ENCODE measurements around the gene DIS3L. TPM values are rescaled to one million over a fixed set of nuclear protein-coding genes. Genes with fewer than 3 reads are reported as not detected.

DIS3L gene
- total RNA-seq, 1 experiment from 2014 or later = 31.1 TPM

GRCh38 chr15:66284271-66284670 is 9.1 kb upstream of the DIS3L start:
- H3K9me3 ChIP-seq (ENCODE audit: control insufficient read depth, insufficient read depth, low read depth, low read length) = no peaks in the 10 kb centered on the region
- POLR2A ChIA-PET = interaction anchor here (0.6 kb wide), 1 partner anchor 199 kb away, joined by 4 read pairs; no protein-coding TSS in a partner anchor
- TF ChIP-seq REST (IDR thresholded peaks at IDR 0.05; ENCODE audit: insufficient read depth in 1 of 2, low read depth in 2 of 2, low read length in 1 of 2) = no peak
- no peak for TF ChIP-seq POLR2AphosphoS5 (IDR thresholded peaks at IDR 0.05; ENCODE audit: low read depth, low read length)
- TF ChIP-seq SIN3A (IDR thresholded peaks at IDR 0.05; ENCODE audit: borderline replicate concordance, insufficient read depth, low read depth, low read length) = no peak
- TF ChIP-seq TCF7L2 (IDR thresholded peaks at IDR 0.05; ENCODE audit: low read depth, low read length) = no peak
- no peak for TF ChIP-seq CTCF (IDR thresholded peaks at IDR 0.05)
- CTCF ChIA-PET = no interaction called here
- H3K4me1 ChIP-seq (ENCODE audit: control insufficient read depth, insufficient read depth, low read length) = no peaks in the 10 kb centered on the region
- H3K27ac ChIP-seq (ENCODE audit: low read length) = no peak overlapping the region
- no peaks in the 10 kb centered on the region for H3K36me3 ChIP-seq (ENCODE audit: control insufficient read depth, insufficient read depth, low read length)
- in situ Hi-C loops (cut with HindIII; ENCODE audit: low pct_unique_long_range_greater_than_20kb, low sequenced_read_pairs) = no loop called here
- H3K4me3 ChIP-seq (ENCODE audit: low read depth in 2 of 2, low read length in 2 of 2) = no peak overlapping the region
- ATAC-seq (no peak), DNase-seq (ENCODE audit: low read depth, low spot score) (no peak)
- BruUV-seq (replicated peaks) = no TSS peak
- intact Hi-C loops (cut with micrococcal nuclease; ENCODE audit: unreplicated experiment) = loop anchor here (10.0 kb wide), 1 partner anchor 289 kb away; no protein-coding TSS in a partner anchor
- no peaks in the 10 kb centered on the region; the same call in 1 of the 2 replicates for H3K27me3 ChIP-seq (ENCODE audit: control insufficient read depth, insufficient read depth, low read length)

- Histone ChIP-seq H3K36me3 (ENCODE audit: control insufficient read depth, insufficient read depth, low read length) (no peaks in the 10 kb centered on the region), H3K9me3 (ENCODE audit: control insufficient read depth, insufficient read depth, low read depth, low read length) (no peaks in the 10 kb centered on the region), H3K4me1 (ENCODE audit: control insufficient read depth, insufficient read depth, low read length) (no peaks in the 10 kb centered on the region), H3K27ac (ENCODE audit: low read length) (no peak overlapping the region), H3K4me3 (ENCODE audit: low read depth in 2 of 2, low read length in 2 of 2) (no peak overlapping the region), H3K27me3 (ENCODE audit: control insufficient read depth, insufficient read depth, low read length) (no peaks in the 10 kb centered on the region)
- ChIA-PET CTCF (interaction anchor here (0.7 kb wide), 1 partner anchor 309 kb away, joined by 6 read pairs; no protein-coding TSS in a partner anchor), POLR2A (no interaction called here)
- intact Hi-C loops (cut with micrococcal nuclease; ENCODE audit: unreplicated experiment) (loop anchor here (10.0 kb wide), 1 partner anchor 291 kb away; no protein-coding TSS in a partner anchor), in situ Hi-C loops (cut with HindIII; ENCODE audit: low pct_unique_long_range_greater_than_20kb, low sequenced_read_pairs) (no loop called here)
- BruUV-seq (replicated peaks) = no TSS peak
- no peak for DNase-seq (ENCODE audit: low read depth, low spot score)
- TF ChIP-seq CTCF (IDR thresholded peaks at IDR 0.05) (no peak), POLR2AphosphoS5 (IDR thresholded peaks at IDR 0.05; ENCODE audit: low read depth, low read length) (no peak), TCF7L2 (IDR thresholded peaks at IDR 0.05; ENCODE audit: low read depth, low read length) (no peak), REST (IDR thresholded peaks at IDR 0.05; ENCODE audit: insufficient read depth in 1 of 2, low read depth in 2 of 2, low read length in 1 of 2) (no peak), SIN3A (IDR thresholded peaks at IDR 0.05; ENCODE audit: borderline replicate concordance, insufficient read depth, low read depth, low read length) (no peak)
- ATAC-seq = no peak
Observed at GRCh38 chr15:66285533-66286280, 7.7 kb upstream of the DIS3L start.

Measured in Panc1 (cell line).